Left lobe of liver (tissue), 2 donors: ENCODE data around the gene OGT. TPM values are rescaled to one million over a fixed set of nuclear protein-coding genes. Genes with fewer than 3 reads are reported as not detected.
A peak's percentile ranks its signal among the peaks of the same experiment; 100 is the strongest.
"Not testable (repeated sequence)": the region's sequence is repeated elsewhere in the genome, so short reads cannot be mapped to it uniquely, and the experiment has no call there.

Experiments used
- ATAC-seq: fragments of 200-7000 bp; cut with Tn5 transposase; one replicate; pipeline ENCODE4 v1.9.1; 2020; ENCODE audit warnings: mild to moderate bottlenecking, moderate library complexity
- DNase-seq: peaks from one replicate; pipeline ENCODE4 v3.0.0-alpha.2; 2020; ENCODE audit warnings: low spot score
- total RNA-seq: library from RNA; stranded (reverse); gene quantifications from one replicate; pipeline ENCODE4 v1.2.1, GENCODE V29; 2021
- donor health status: DM: no; HTN: no; CAD: no; lungs with moderate emphysema.
- donor health status: DM: no; HTN: yes; CAD: no.

The OGT gene
- total RNA-seq, 1 donor from 2014 or later: 39.5 TPM

- no peak for DNase-seq
- ATAC-seq: no peak
These were observed 3.4 kb downstream of the OGT start for GRCh38 chrX:71536285-71536684.

GRCh38 chrX:71537743-71538142, 4.8 kb downstream of the OGT start:
- ATAC-seq (no peak), DNase-seq (no peak)

- DNase-seq: no peak
- no peak for ATAC-seq
These were observed 7.9 kb downstream of the OGT start for GRCh38 chrX:71540801-71541200.

GRCh38 chrX:71541210-71542022, 8.5 kb downstream of the OGT start:
- no peak for DNase-seq
- no peak for ATAC-seq

- ATAC-seq (no peak), DNase-seq (no peak)
These were observed 9.5 kb downstream of the OGT start for GRCh38 chrX:71542411-71542810.

GRCh38 chrX:71542825-71543224, 9.9 kb downstream of the OGT start:
- ATAC-seq: no peak
- no peak for DNase-seq

- no peak for ATAC-seq
- DNase-seq: no peak
These were observed 10.4 kb downstream of the OGT start for GRCh38 chrX:71543316-71543715.

GRCh38 chrX:71545364-71545763, 12.5 kb downstream of the OGT start:
- DNase-seq (no peak), ATAC-seq (no peak)

GRCh38 chrX:71546879-71547278, 14.0 kb downstream of the OGT start:
- ATAC-seq: no peak
- DNase-seq: no peak

GRCh38 chrX:71547339-71547738, 14.4 kb downstream of the OGT start:
- DNase-seq (no peak), ATAC-seq (no peak)

- ATAC-seq: no peak
- DNase-seq: no peak
These were observed 17.1 kb downstream of the OGT start for GRCh38 chrX:71549986-71550385.

- DNase-seq (no peak), ATAC-seq (no peak)
These were observed 17.7 kb downstream of the OGT start for GRCh38 chrX:71550578-71550977.

- no peak for DNase-seq
- ATAC-seq: no peak
These were observed 23.1 kb downstream of the OGT start for GRCh38 chrX:71556036-71556435.

- DNase-seq (no peak), ATAC-seq (no peak)
These were observed 26.0 kb downstream of the OGT start for GRCh38 chrX:71558920-71559319.

GRCh38 chrX:71559773-71560172, 26.9 kb downstream of the OGT start:
- not testable (repeated sequence) for DNase-seq

GRCh38 chrX:71563921-71564320, 31.0 kb downstream of the OGT start:
- ATAC-seq: peak; percentile 37
- no peak for DNase-seq

More at GRCh38 chrX:71559773-71560172, 26.9 kb downstream of the OGT start:
- ATAC-seq: not testable (repeated sequence)

- ATAC-seq (no peak), DNase-seq (no peak)
These were observed 32.7 kb downstream of the OGT start for GRCh38 chrX:71565474-71566041.

- DNase-seq, ATAC-seq: not testable (repeated sequence)
These were observed 38.5 kb downstream of the OGT start for GRCh38 chrX:71571390-71571789.

GRCh38 chrX:71573590-71573989, 40.7 kb downstream of the OGT start:
- ATAC-seq (no peak), DNase-seq (no peak)

- no peak for ATAC-seq
- DNase-seq: no peak
These were observed 44.8 kb downstream of the OGT start for GRCh38 chrX:71577682-71578081.

- ATAC-seq: no peak
- no peak for DNase-seq
These were observed 45.6 kb downstream of the OGT start, which contains the start of gene GCNA for GRCh38 chrX:71578253-71579135. TSS of gene GCNA (plus strand) at chrX:71578437. CDS start at chrX:71580822, 2,385 bp downstream.
